C4-2B (cell line): ENCODE results near the gene CDC27.

Experiments used
- ZFX ChIP-seq: fragments of 450-650 bp; IDR thresholded peaks from 2 replicates; pipeline ENCODE4 v1.6.1; 2017
- TF ChIP-seq, protein P1 (sequence below): fragments of 450-650 bp; conservative IDR thresholded peaks from 2 replicates; pipeline ENCODE4 v1.5.1; 2017; ENCODE audit warnings: mild to moderate bottlenecking

DNA sequence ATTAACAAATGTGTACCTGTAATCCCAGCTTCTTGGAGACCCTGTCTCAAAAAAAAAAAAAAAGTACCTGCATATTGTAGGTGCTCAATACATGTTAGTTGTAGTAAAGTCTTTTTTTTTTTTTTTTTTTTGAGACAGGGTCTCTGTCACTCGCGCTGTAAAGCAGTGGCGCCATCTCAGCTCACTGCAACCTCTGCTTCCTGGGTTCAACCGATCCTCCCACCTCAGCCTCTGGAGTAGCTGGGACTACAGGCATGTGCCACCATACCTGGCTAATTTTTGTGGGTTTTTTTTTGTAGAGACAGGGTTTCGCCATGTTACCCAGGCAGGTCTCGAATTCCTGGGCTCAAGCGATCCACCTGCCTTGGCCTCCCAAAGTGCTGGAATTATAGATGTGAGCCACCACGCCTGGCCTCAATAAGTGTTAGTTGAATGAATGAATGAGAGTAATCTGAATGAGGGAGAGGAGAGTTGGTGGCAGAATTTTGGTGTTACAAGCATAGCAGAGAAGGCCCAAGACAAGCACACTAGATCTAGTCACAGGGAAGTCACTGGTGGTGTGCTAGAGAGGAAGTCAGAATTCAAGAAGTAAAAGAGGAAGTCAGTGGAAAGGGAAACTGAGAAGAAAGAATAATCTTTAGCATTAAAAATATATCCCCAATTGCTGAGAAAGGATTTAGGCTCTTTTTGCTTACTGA is 10.7 kb upstream of the CDC27 start:
- TF ChIP-seq, protein P1, sequence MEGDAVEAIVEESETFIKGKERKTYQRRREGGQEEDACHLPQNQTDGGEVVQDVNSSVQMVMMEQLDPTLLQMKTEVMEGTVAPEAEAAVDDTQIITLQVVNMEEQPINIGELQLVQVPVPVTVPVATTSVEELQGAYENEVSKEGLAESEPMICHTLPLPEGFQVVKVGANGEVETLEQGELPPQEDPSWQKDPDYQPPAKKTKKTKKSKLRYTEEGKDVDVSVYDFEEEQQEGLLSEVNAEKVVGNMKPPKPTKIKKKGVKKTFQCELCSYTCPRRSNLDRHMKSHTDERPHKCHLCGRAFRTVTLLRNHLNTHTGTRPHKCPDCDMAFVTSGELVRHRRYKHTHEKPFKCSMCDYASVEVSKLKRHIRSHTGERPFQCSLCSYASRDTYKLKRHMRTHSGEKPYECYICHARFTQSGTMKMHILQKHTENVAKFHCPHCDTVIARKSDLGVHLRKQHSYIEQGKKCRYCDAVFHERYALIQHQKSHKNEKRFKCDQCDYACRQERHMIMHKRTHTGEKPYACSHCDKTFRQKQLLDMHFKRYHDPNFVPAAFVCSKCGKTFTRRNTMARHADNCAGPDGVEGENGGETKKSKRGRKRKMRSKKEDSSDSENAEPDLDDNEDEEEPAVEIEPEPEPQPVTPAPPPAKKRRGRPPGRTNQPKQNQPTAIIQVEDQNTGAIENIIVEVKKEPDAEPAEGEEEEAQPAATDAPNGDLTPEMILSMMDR: no peak
- no peak for TF ChIP-seq ZFX
